ENCODE data around the gene CDK14.
"Not testable (repeated sequence)": the region's sequence is repeated elsewhere in the genome, so short reads cannot be mapped to it uniquely, and the experiment has no call there.

CDK14 gene

GRCh38 chr7:90917539-90917938, 321.4 kb downstream of the CDK14 start:
- Histone ChIP-seq H3K4me3 (no peak overlapping the region), H3K9ac (ENCODE audit: insufficient read length) (no peak overlapping the region), H3K36me3 (ENCODE audit: insufficient read depth, low read length) (peaks cover 9% of the 10 kb centered on the region), H3K27ac (peak overlapping the region; percentile 0; the same call in 1 of the 2 replicates), H3K9me3 (ENCODE audit: low read depth, low read length) (no peaks in the 10 kb centered on the region)
- TF ChIP-seq FOXP2 (optimal IDR thresholded peaks at IDR 0.05; ENCODE audit: control extremely low read depth, extremely low read length, insufficient read depth): no peak
- TF ChIP-seq POLR2AphosphoS5 (IDR thresholded peaks at IDR 0.05; ENCODE audit: borderline replicate concordance, low read depth, low read length): no peak
- no peak for DNase-seq (ENCODE audit: low read depth, low spot score)

- peak overlapping the region; percentile 47; the same call in 1 of the 2 replicates for H3K27ac ChIP-seq
- TF ChIP-seq EZH2 (IDR thresholded peaks at IDR 0.05) (no peak), FOXP2 (optimal IDR thresholded peaks at IDR 0.05; ENCODE audit: control extremely low read depth, extremely low read length, insufficient read depth) (no peak), POLR2AphosphoS5 (IDR thresholded peaks at IDR 0.05; ENCODE audit: borderline replicate concordance, low read depth, low read length) (no peak)
Measured at GRCh38 chr7:90918303-90918702, 322.2 kb downstream of the CDK14 start.

GRCh38 chr7:90919816-90920215, 323.7 kb downstream of the CDK14 start:
- H3K9ac ChIP-seq (ENCODE audit: insufficient read length): no peak overlapping the region
- TF ChIP-seq POLR2AphosphoS5 (IDR thresholded peaks at IDR 0.05; ENCODE audit: borderline replicate concordance, low read depth, low read length): no peak
- no peak for TF ChIP-seq EZH2 (IDR thresholded peaks at IDR 0.05)
- no peak for TF ChIP-seq FOXP2 (optimal IDR thresholded peaks at IDR 0.05; ENCODE audit: control extremely low read depth, extremely low read length, insufficient read depth)

More at GRCh38 chr7:90918303-90918702, 322.2 kb downstream of the CDK14 start:
- Histone ChIP-seq H3K36me3 (ENCODE audit: insufficient read depth, low read length) (peaks cover 9% of the 10 kb centered on the region), H3K9ac (ENCODE audit: insufficient read length) (no peak overlapping the region), H3K9me3 (ENCODE audit: low read depth, low read length) (no peaks in the 10 kb centered on the region), H3K4me3 (no peak overlapping the region)
- DNase-seq (ENCODE audit: low read depth, low spot score): peak; percentile 14

GRCh38 chr7:90920336-90920735, 324.2 kb downstream of the CDK14 start:
- Histone ChIP-seq H3K9ac (ENCODE audit: insufficient read length) (no peak overlapping the region), H3K36me3 (ENCODE audit: insufficient read depth, low read length) (peaks cover 9% of the 10 kb centered on the region), H3K27ac (no peak overlapping the region), H3K4me3 (no peak overlapping the region), H3K9me3 (ENCODE audit: low read depth, low read length) (no peaks in the 10 kb centered on the region)
- TF ChIP-seq FOXP2 (optimal IDR thresholded peaks at IDR 0.05; ENCODE audit: control extremely low read depth, extremely low read length, insufficient read depth) (no peak), POLR2AphosphoS5 (IDR thresholded peaks at IDR 0.05; ENCODE audit: borderline replicate concordance, low read depth, low read length) (no peak), EZH2 (IDR thresholded peaks at IDR 0.05) (no peak)
- no peak for DNase-seq (ENCODE audit: low read depth, low spot score)

More at GRCh38 chr7:90919816-90920215, 323.7 kb downstream of the CDK14 start:
- H3K4me3 ChIP-seq: no peak overlapping the region
- no peak overlapping the region for H3K27ac ChIP-seq
- peaks cover 9% of the 10 kb centered on the region for H3K36me3 ChIP-seq (ENCODE audit: insufficient read depth, low read length)
- no peaks in the 10 kb centered on the region for H3K9me3 ChIP-seq (ENCODE audit: low read depth, low read length)
- no peak for DNase-seq (ENCODE audit: low read depth, low spot score)

GRCh38 chr7:90923541-90923997, 327.4 kb downstream of the CDK14 start:
- DNase-seq (ENCODE audit: low read depth, low spot score): peak; percentile 55
- Histone ChIP-seq H3K9ac (ENCODE audit: insufficient read length) (no peak overlapping the region), H3K4me3 (no peak overlapping the region), H3K36me3 (ENCODE audit: insufficient read depth, low read length) (peaks cover 8% of the 10 kb centered on the region), H3K9me3 (ENCODE audit: low read depth, low read length) (no peaks in the 10 kb centered on the region), H3K27ac (peak overlapping the region; percentile 43; the same call in 1 of the 2 replicates)
- no peak for TF ChIP-seq EZH2 (IDR thresholded peaks at IDR 0.05)

GRCh38 chr7:90928700-90929424, 332.7 kb downstream of the CDK14 start:
- not testable (repeated sequence) for H3K9ac ChIP-seq (ENCODE audit: insufficient read length); H3K4me3 ChIP-seq; H3K27ac ChIP-seq; DNase-seq (ENCODE audit: low read depth, low spot score); H3K36me3 ChIP-seq (ENCODE audit: insufficient read depth, low read length); H3K9me3 ChIP-seq (ENCODE audit: low read depth, low read length)

GRCh38 chr7:90931986-90932916, 336.1 kb downstream of the CDK14 start:
- H3K9me3 ChIP-seq (ENCODE audit: low read depth, low read length): no peaks in the 10 kb centered on the region
- no peak for DNase-seq (ENCODE audit: low read depth, low spot score)
- H3K4me3 ChIP-seq: no peak overlapping the region
- H3K9ac ChIP-seq (ENCODE audit: insufficient read length): no peak overlapping the region
- TF ChIP-seq FOXP2 (optimal IDR thresholded peaks at IDR 0.05; ENCODE audit: control extremely low read depth, extremely low read length, insufficient read depth): no peak
- no peak for TF ChIP-seq POLR2AphosphoS5 (IDR thresholded peaks at IDR 0.05; ENCODE audit: borderline replicate concordance, low read depth, low read length)
- no peak for TF ChIP-seq EZH2 (IDR thresholded peaks at IDR 0.05)
- H3K27ac ChIP-seq: no peak overlapping the region
- peaks cover 9% of the 10 kb centered on the region for H3K36me3 ChIP-seq (ENCODE audit: insufficient read depth, low read length)

GRCh38 chr7:90933041-90933440, 336.9 kb downstream of the CDK14 start:
- Histone ChIP-seq H3K27ac (no peak overlapping the region), H3K9me3 (ENCODE audit: low read depth, low read length) (no peaks in the 10 kb centered on the region; the same call in 1 of the 2 replicates), H3K36me3 (ENCODE audit: insufficient read depth, low read length) (peaks cover 10% of the 10 kb centered on the region), H3K4me3 (no peak overlapping the region), H3K9ac (ENCODE audit: insufficient read length) (no peak overlapping the region)
- no peak for DNase-seq (ENCODE audit: low read depth, low spot score)
- no peak for TF ChIP-seq EZH2 (IDR thresholded peaks at IDR 0.05)

Data from SK-N-MC (cell line).